Erythroblast (primary cell): ENCODE data around the gene SHMT2.

Experiments used
- GATA1 ChIP-seq: IDR thresholded peaks from 2 replicates; pipeline ENCODE4 v1.6.1; 2011; ENCODE audit warnings: low read depth, mild to moderate bottlenecking, control low read depth, low read length, moderate library complexity
- POLR2A ChIP-seq: IDR thresholded peaks from 2 replicates; pipeline ENCODE4 v1.6.1; 2011; ENCODE audit warnings: mild to moderate bottlenecking, low read length

DNA sequence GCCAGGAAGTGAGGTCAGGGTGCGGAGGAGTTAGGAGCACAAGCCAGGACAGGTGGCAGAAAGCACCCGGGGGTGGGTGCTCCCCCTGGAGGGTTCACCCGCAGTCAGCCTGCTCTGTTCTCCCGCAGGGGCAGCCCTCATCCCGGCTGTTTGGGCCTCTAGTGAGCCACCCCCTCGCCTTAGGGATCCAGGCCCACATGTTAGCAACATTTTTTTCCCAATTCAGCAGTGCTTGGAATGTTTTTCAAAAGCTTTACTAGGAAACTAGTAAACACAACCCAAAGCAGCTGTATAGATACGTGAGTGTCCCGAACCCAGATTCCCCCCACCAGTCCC, 41.5 kb upstream of the SHMT2 start:
- no peak for TF ChIP-seq POLR2A
- no peak for TF ChIP-seq GATA1
